Small intestine (tissue), 7 donors: Measurements from ENCODE around the gene ITGA4. TPM values are rescaled to one million over a fixed set of nuclear protein-coding genes. Genes with fewer than 3 reads are reported as not detected.
A peak's percentile ranks its signal among the peaks of the same experiment; 100 is the strongest.

ENCODE experiments used
- DNase-seq, 2 donors: peaks; one replicate each; pipeline versions ENCODE4 v3.0.0 to v3.0.0-alpha.2; 2013
- FAIRE-seq: peaks from 2 replicates; lab custom pipeline; 2012; peaks lifted over from hg19 to GRCh38; lab: Jason Lieb, UNC
- H3K27ac ChIP-seq, 3 donors: one replicate each; pipeline ENCODE4 v1.5.1; 2013; ENCODE audit warnings: low read length in 2 of 3, mild to moderate bottlenecking in 2 of 3, control low read depth in 1 of 3, inconsistent platforms in 1 of 3, low read depth in 1 of 3, moderate library complexity in 1 of 3
- H3K27me3 ChIP-seq, 3 donors: one replicate each; pipeline ENCODE4 v1.6.1; 2013; ENCODE audit warnings: low read length in 3 of 3, inconsistent platforms in 1 of 3; ENCODE audit not compliant: control insufficient read depth in 3 of 3, insufficient read depth in 3 of 3
- H3K36me3 ChIP-seq, 3 donors: one replicate each; pipeline ENCODE4 v1.6.1; 2013; ENCODE audit warnings: low read length in 3 of 3, inconsistent platforms in 1 of 3, low read depth in 1 of 3, mild to moderate bottlenecking in 1 of 3, moderate library complexity in 1 of 3; ENCODE audit not compliant: control insufficient read depth in 3 of 3, insufficient read depth in 2 of 3
- H3K4me1 ChIP-seq, 3 donors: one replicate each; pipeline ENCODE4 v1.6.1; 2013; ENCODE audit warnings: low read length in 2 of 3, inconsistent platforms in 1 of 3, low read depth in 1 of 3, mild to moderate bottlenecking in 1 of 3, moderate library complexity in 1 of 3; ENCODE audit not compliant: control insufficient read depth in 3 of 3, insufficient read depth in 2 of 3
- H3K4me3 ChIP-seq, 3 donors: one replicate each; pipeline ENCODE4 v1.5.1; 2013; ENCODE audit warnings: low read length in 3 of 3, control low read depth in 1 of 3, inconsistent platforms in 1 of 3, low read depth in 1 of 3, mild to moderate bottlenecking in 1 of 3, moderate library complexity in 1 of 3
- H3K9me3 ChIP-seq, 2 donors: one replicate each; pipeline ENCODE4 v1.6.1; 2013; ENCODE audit warnings: low read depth in 1 of 2, low read length in 1 of 2; ENCODE audit not compliant: control insufficient read depth in 2 of 2, insufficient read depth in 1 of 2
- WGBS, 3 donors: extraction: QIAGEN DNeasy Blood & Tissue Kit; methylation state at CpG; one replicate each; pipeline ENCODE4 v1.1.7; 2013; 5-methylcytosine and 5-hydroxymethylcytosine counted together
- polyA plus RNA-seq, 4 donors: library from polyadenylated mRNA; stranded (reverse) in 3 of 4; unstranded in 1 of 4; fragments of 200-250 nt in 3 of 4; fragments of 120-200 nt in 1 of 4; gene quantifications; one replicate each; pipeline versions ENCODE4 v1.2.1 to v1.2.3, GENCODE V29; 2013
- donor health status: healthy with polysubstance abuse.
- donor health status: control.
- donor health status: control.
- donor health status: Bipolar disorder and iron deficiency.
- donor health status: healthy.

ITGA4 gene
- polyA plus RNA-seq, 4 donors, result 0.89 to 13.5 (median 2.1) TPM

GRCh38 chr2:181536730-181537129 lies 79.5 kb downstream of the ITGA4 start:
- Histone ChIP-seq H3K9me3 (no peaks in the 10 kb centered on the region), H3K36me3 (no peaks in the 10 kb centered on the region), H3K27ac (no peak overlapping the region), H3K4me1 (no peaks in the 10 kb centered on the region), H3K4me3 (no peak overlapping the region), H3K27me3 (no peaks in the 10 kb centered on the region)
- WGBS, 3 donors, result 89 to 95% (median 92%) methylated on average over 2 of the region's 2 CpGs
- DNase-seq (no peak), FAIRE-seq (peak; percentile 87)

- H3K27me3 ChIP-seq, result no peaks in the 10 kb centered on the region
- FAIRE-seq (no peak), DNase-seq (no peak)
- no peaks in the 10 kb centered on the region for H3K9me3 ChIP-seq
- no peaks in the 10 kb centered on the region for H3K36me3 ChIP-seq
- WGBS, 3 donors, result 70 to 92% (median 82%) methylated on average over 4 of the region's 4 CpGs
- H3K4me1 ChIP-seq, result no peaks in the 10 kb centered on the region
- no peak overlapping the region for H3K27ac ChIP-seq
- no peak overlapping the region for H3K4me3 ChIP-seq
Measured at GRCh38 chr2:181540421-181540820, 83.2 kb downstream of the ITGA4 start.

GRCh38 chr2:181542170-181542569 lies 85.0 kb downstream of the ITGA4 start:
- no peaks in the 10 kb centered on the region for H3K4me1 ChIP-seq
- WGBS, 3 donors, result 90 to 97% (median 92%) methylated on average over 2 of the region's 2 CpGs
- H3K9me3 ChIP-seq, result no peaks in the 10 kb centered on the region
- H3K36me3 ChIP-seq, result no peaks in the 10 kb centered on the region
- H3K27me3 ChIP-seq, result no peaks in the 10 kb centered on the region
- no peak overlapping the region for H3K27ac ChIP-seq
- DNase-seq (no peak), FAIRE-seq (no peak)
- H3K4me3 ChIP-seq, result no peak overlapping the region

- Histone ChIP-seq H3K27me3 (no peaks in the 10 kb centered on the region), H3K4me1 (no peaks in the 10 kb centered on the region), H3K36me3 (no peaks in the 10 kb centered on the region), H3K27ac (no peak overlapping the region), H3K9me3 (no peaks in the 10 kb centered on the region), H3K4me3 (no peak overlapping the region)
- FAIRE-seq (no peak), DNase-seq (no peak)
- 62 to 72% (median 69%) methylated on average over 3 of the region's 3 CpGs for WGBS, 3 donors
Measured at GRCh38 chr2:181546086-181546485, 88.9 kb downstream of the ITGA4 start.

GRCh38 chr2:181552808-181553207 lies 95.6 kb downstream of the ITGA4 start:
- FAIRE-seq (no peak), DNase-seq (no peak)
- H3K27ac ChIP-seq, result no peak overlapping the region
- no peaks in the 10 kb centered on the region for H3K27me3 ChIP-seq
- no peak overlapping the region for H3K4me3 ChIP-seq
- H3K9me3 ChIP-seq, result no peaks in the 10 kb centered on the region
- no peaks in the 10 kb centered on the region for H3K4me1 ChIP-seq
- WGBS, 3 donors, result 72 to 75% (median 74%) methylated on average over 1 of the region's 1 CpG
- no peaks in the 10 kb centered on the region for H3K36me3 ChIP-seq

GRCh38 chr2:181553244-181553643 lies 96.1 kb downstream of the ITGA4 start:
- no peak overlapping the region for H3K27ac ChIP-seq
- no peak for FAIRE-seq
- H3K4me3 ChIP-seq, result no peak overlapping the region
- no peaks in the 10 kb centered on the region for H3K27me3 ChIP-seq
- WGBS, 3 donors, result 94 to 99% (median 98%) methylated on average over 2 of the region's 2 CpGs
- H3K9me3 ChIP-seq, result no peaks in the 10 kb centered on the region
- DNase-seq, result no peak
- no peaks in the 10 kb centered on the region for H3K36me3 ChIP-seq
- H3K4me1 ChIP-seq, result no peaks in the 10 kb centered on the region

- Histone ChIP-seq H3K27ac (no peak overlapping the region), H3K36me3 (no peaks in the 10 kb centered on the region), H3K4me1 (no peaks in the 10 kb centered on the region), H3K27me3 (no peaks in the 10 kb centered on the region), H3K9me3 (no peaks in the 10 kb centered on the region), H3K4me3 (no peak overlapping the region)
- 82 to 86% (median 86%) methylated on average over 2 of the region's 2 CpGs for WGBS, 3 donors
- no peak for FAIRE-seq
- DNase-seq, result no peak
Measured at GRCh38 chr2:181554061-181554830, 97.1 kb downstream of the ITGA4 start.

GRCh38 chr2:181558371-181558770 lies 101.2 kb downstream of the ITGA4 start:
- no peak for DNase-seq
- H3K27me3 ChIP-seq, result no peaks in the 10 kb centered on the region
- no peaks in the 10 kb centered on the region for H3K36me3 ChIP-seq
- no peaks in the 10 kb centered on the region for H3K9me3 ChIP-seq
- H3K27ac ChIP-seq, result no peak overlapping the region
- 86 to 97% (median 95%) methylated on average over 2 of the region's 2 CpGs for WGBS, 3 donors
- no peak for FAIRE-seq
- no peaks in the 10 kb centered on the region for H3K4me1 ChIP-seq
- no peak overlapping the region for H3K4me3 ChIP-seq
